Skeletal muscle tissue (tissue), 4 donors: ENCODE results near the gene WDR41. TPM values are rescaled to one million over a fixed set of nuclear protein-coding genes. Genes with fewer than 3 reads are reported as not detected.

ENCODE experiments used
- H3K27ac ChIP-seq: one replicate; pipeline ENCODE4 v1.7.0; 2013; ENCODE audit warnings: mild to moderate bottlenecking, low read depth, low read length, inconsistent platforms
- H3K27me3 ChIP-seq, 3 donors: one replicate each; pipeline ENCODE4 v1.7.0; 2013; ENCODE audit warnings: low read length in 3 of 3; ENCODE audit not compliant: control insufficient read depth in 3 of 3, insufficient read depth in 3 of 3
- H3K36me3 ChIP-seq, 3 donors: one replicate each; pipeline ENCODE4 v1.7.0; 2013; ENCODE audit warnings: low read length in 3 of 3; ENCODE audit not compliant: control insufficient read depth in 3 of 3, insufficient read depth in 3 of 3
- H3K4me1 ChIP-seq, 3 donors: one replicate each; pipeline ENCODE4 v1.7.0; 2013; ENCODE audit warnings: low read length in 3 of 3, mild to moderate bottlenecking in 3 of 3; ENCODE audit not compliant: control insufficient read depth in 3 of 3, insufficient read depth in 3 of 3
- H3K4me3 ChIP-seq, 3 donors: one replicate each; pipeline ENCODE4 v1.7.0; 2013; ENCODE audit warnings: low read length in 3 of 3
- H3K9ac ChIP-seq, 3 donors: one replicate each; pipeline ENCODE4 v1.7.0; 2013; ENCODE audit warnings: low read length in 3 of 3, mild to moderate bottlenecking in 3 of 3, moderate library complexity in 2 of 3, low read depth in 1 of 3
- H3K9me3 ChIP-seq, 3 donors: one replicate each; pipeline ENCODE4 v1.7.0; 2013; ENCODE audit warnings: low read length in 3 of 3; ENCODE audit not compliant: control insufficient read depth in 3 of 3
- total RNA-seq: library from RNA; depleted of rRNA; stranded (reverse); fragments of >200 nt; gene quantifications from one replicate; pipeline ENCODE4 v1.2.3, GENCODE V29; 2014
- donor health status: Osteomylitis.

WDR41 gene
- total RNA-seq, 1 donor from 2014 or later, result 60.5 TPM

DNA sequence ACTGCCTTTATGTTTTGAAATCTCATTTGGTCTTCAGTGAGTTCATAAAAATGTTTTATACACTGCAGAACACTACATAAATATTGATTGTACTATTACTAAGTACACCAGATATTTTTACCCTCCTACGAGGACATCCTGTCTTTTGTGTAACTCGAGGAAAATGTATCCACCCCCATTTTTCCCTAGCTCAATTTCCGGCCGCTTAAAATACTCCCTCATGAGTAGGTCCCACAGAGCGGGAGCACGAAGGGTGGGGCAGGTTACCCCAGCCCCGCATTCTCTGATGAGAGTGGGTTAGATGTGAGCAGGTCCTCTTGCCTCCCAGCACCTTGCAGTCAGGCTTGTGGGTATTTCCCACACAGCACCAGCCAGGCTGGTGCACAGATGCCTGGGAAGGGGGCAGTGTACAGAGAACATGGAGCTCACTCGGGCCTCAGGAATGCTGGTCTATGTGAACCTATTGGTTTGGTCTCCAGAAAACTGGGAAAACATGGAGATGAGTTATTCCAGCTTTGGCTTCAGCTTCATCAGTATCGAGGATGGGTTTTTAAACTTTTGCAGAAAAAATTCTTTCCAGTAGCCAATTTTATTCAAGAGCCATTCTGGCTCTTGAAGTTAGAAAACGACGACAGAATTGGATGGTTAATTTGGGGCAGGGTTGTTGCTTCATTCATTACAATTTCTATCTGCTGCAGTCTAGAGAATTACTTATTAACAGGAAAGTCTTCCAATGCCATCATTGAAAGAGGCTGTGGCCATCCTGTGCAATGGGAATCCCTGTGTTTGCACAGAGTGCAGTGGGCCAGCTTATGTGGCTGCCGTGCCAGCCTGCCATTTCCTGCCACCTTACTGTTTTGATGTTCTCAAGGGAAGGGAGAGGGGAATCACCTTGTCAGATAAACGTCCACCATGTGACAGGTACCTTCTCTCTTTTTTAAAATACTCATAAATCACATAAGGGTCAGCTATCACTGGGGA lies 73.2 kb downstream of the WDR41 start:
- no peaks in the 10 kb centered on the region for H3K36me3 ChIP-seq
- H3K9me3 ChIP-seq, result no peaks in the 10 kb centered on the region
- H3K27ac ChIP-seq, result no peak overlapping the region
- no peaks in the 10 kb centered on the region for H3K4me1 ChIP-seq
- H3K4me3 ChIP-seq, result no peak overlapping the region
- no peak overlapping the region for H3K9ac ChIP-seq
- H3K27me3 ChIP-seq, result peaks cover 0 to 9% (median 2%) of the 10 kb centered on the region in 3 donors

DNA sequence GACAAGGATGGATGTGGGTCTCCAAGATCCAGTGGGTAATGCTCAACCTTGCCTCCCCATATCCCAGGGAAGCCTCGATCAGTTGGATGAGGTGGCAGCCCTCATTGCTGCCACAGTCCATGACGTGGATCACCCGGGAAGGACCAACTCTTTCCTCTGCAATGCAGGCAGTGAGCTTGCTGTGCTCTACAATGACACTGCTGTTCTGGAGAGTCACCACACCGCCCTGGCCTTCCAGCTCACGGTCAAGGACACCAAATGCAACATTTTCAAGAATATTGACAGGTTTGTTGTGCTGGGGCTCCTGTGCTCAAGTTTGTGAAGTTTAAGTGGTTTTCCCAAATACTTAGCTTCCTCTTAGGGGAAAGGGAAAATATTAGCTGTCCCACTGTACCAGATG lies 74.0 kb downstream of the WDR41 start:
- Histone ChIP-seq H3K9ac (no peak overlapping the region), H3K4me3 (no peak overlapping the region), H3K36me3 (no peaks in the 10 kb centered on the region), H3K9me3 (no peaks in the 10 kb centered on the region), H3K27ac (no peak overlapping the region), H3K4me1 (no peaks in the 10 kb centered on the region), H3K27me3 (peaks cover 0 to 9% (median 2%) of the 10 kb centered on the region in 3 donors)

DNA sequence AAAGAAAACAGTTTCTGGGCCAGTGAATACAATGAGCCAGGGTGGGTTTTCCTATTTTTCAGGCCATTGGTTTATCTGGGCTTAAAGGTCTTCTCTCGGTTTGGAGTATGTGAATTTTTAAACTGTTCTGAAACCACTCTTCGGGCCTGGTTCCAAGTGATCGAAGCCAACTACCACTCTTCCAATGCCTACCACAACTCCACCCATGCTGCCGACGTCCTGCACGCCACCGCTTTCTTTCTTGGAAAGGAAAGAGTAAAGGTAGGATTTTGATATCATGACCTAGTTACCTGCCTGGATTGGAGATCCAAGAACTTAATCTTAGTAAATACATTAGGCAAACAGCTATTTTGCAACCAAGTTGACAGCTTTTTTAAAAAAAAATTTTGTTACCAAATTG lies 79.1 kb downstream of the WDR41 start:
- Histone ChIP-seq H3K27ac (no peak overlapping the region), H3K4me3 (no peak overlapping the region), H3K36me3 (no peaks in the 10 kb centered on the region), H3K9ac (no peak overlapping the region), H3K9me3 (no peaks in the 10 kb centered on the region), H3K4me1 (no peaks in the 10 kb centered on the region), H3K27me3 (peaks cover 0 to 6% (median 2%) of the 10 kb centered on the region in 3 donors)

DNA sequence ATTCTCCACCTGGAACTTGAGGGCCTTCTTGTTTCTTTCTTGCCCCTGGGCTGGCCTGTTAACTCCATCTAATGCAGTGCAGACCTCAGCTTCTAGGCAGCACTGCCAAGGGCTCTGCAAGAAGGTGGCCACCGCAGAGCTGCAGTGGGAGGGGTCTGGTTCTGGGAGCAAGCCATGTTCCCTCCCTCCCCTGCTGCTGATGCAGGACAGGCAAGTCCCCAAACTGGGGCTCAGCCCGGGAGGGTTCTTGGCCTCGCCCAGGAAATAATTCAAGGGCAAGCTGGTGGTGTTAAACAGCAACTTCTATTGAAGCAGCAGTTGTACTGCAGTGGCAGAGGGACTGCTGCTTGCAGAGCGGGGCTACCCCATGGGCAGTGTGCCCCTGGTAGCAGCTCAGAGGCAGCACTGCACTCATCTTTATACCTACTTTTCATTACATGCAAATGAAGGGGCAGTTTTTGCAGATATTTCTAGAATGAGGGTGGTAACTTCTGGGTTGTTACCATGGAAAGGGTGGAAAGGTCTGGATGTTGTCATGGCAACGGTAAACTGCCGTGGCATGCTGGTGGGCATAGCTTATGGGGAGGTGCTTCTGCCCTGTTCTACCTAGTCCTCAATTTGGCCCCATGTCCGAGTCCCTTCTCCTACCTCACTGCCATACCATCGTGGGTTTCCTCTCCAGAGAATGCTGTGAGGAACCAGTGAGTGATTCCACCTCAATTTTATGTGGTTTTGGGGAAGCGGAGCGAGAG lies 82.1 kb downstream of the WDR41 start:
- H3K27ac ChIP-seq, result no peak overlapping the region
- no peaks in the 10 kb centered on the region for H3K27me3 ChIP-seq
- no peaks in the 10 kb centered on the region for H3K36me3 ChIP-seq
- H3K4me1 ChIP-seq, result no peaks in the 10 kb centered on the region
- no peaks in the 10 kb centered on the region for H3K9me3 ChIP-seq
- H3K9ac ChIP-seq, result no peak overlapping the region
- H3K4me3 ChIP-seq, result no peak overlapping the region

DNA sequence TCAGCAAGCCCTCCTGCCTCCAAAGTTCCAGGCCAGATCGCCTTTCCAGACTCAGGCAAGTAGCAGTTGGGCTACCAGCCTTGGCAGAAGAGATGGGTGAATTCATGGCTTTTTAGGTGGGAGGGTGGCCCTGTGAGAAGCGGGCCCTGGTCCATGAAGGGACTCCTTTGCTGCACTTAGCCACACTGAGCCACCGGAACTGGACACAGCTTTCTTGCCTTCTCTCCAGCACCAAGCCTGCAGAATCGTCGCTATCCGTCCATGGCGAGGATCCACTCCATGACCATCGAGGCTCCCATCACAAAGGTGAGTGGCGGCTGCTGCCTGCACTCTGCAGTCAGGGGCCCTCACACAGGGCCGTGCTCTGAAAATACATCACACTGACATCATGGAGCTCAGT lies 85.0 kb downstream of the WDR41 start:
- Histone ChIP-seq H3K36me3 (no peaks in the 10 kb centered on the region), H3K27ac (no peak overlapping the region), H3K9me3 (no peaks in the 10 kb centered on the region), H3K9ac (no peak overlapping the region), H3K4me3 (no peak overlapping the region), H3K27me3 (no peaks in the 10 kb centered on the region), H3K4me1 (peaks cover 0 to 3% (median 0%) of the 10 kb centered on the region in 3 donors)

DNA sequence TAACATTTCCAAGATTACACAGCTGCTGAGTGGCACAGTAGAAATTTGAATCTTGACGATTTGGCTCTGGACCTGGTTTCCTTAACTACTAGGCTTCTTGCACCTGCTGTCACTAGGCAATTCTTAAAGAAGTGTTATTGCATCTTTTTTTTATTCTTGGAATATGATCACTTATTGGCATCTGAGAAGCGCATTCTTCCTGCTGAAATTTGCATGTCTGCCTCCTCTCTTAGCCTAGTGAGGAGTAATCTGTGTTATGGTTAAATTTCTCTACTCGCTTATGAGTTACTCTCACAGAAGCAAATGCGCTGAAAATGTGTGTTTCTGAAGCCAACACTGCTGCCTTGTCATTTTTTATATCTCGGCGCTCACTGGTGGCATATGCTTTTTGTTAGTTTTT lies 89.3 kb downstream of the WDR41 start:
- Histone ChIP-seq H3K27ac (no peak overlapping the region), H3K36me3 (no peaks in the 10 kb centered on the region), H3K9me3 (no peaks in the 10 kb centered on the region), H3K4me1 (peaks cover 0 to 3% (median 0%) of the 10 kb centered on the region in 3 donors), H3K4me3 (no peak overlapping the region), H3K9ac (no peak overlapping the region), H3K27me3 (no peaks in the 10 kb centered on the region)

DNA sequence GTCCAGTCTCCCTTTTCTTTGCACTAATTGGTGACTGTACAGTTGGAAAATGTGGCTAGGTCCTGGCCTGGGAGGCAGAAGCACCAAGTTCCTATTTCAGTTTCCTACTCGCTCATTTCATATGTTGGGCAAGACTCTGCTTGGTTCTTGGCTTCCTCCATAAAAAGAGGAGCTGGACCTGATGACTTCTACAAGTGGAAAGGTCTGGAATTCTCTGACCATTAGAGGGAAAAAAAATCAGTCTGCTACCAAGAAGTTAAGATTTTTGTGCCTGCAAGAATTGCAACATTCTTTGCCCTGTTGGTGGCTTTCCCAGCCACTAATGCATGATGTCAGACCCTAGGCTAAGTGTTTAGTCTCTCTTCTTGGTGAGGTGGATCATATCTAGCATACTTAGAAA lies 91.5 kb downstream of the WDR41 start:
- Histone ChIP-seq H3K4me3 (no peak overlapping the region), H3K36me3 (no peaks in the 10 kb centered on the region), H3K4me1 (peaks cover 0 to 3% (median 0%) of the 10 kb centered on the region in 3 donors), H3K9ac (no peak overlapping the region), H3K9me3 (no peaks in the 10 kb centered on the region), H3K27me3 (no peaks in the 10 kb centered on the region), H3K27ac (no peak overlapping the region)

DNA sequence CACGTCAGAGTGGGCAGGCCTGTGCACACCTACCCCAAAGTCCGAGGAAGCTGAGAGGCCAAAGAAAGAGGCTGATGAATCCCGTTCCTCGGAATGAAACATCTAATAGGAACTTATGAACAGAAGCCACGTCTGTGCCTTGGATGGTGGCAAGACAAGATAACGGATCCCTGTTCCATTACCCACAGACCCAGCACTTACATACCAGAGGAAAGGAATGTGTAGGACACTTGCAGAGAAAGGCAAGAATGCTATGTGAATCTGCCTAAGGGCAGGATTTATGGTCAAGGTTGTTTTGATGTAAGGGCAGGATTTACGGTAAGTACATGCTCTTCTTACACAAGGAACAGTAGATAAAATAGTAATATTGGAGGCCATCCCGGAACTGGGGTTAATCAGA lies 93.2 kb downstream of the WDR41 start:
- no peak overlapping the region for H3K9ac ChIP-seq
- no peak overlapping the region for H3K4me3 ChIP-seq
- no peak overlapping the region for H3K27ac ChIP-seq
- no peaks in the 10 kb centered on the region for H3K27me3 ChIP-seq
- H3K9me3 ChIP-seq, result no peaks in the 10 kb centered on the region
- peaks cover 0 to 3% (median 0%) of the 10 kb centered on the region in 3 donors for H3K4me1 ChIP-seq
- no peaks in the 10 kb centered on the region for H3K36me3 ChIP-seq

DNA sequence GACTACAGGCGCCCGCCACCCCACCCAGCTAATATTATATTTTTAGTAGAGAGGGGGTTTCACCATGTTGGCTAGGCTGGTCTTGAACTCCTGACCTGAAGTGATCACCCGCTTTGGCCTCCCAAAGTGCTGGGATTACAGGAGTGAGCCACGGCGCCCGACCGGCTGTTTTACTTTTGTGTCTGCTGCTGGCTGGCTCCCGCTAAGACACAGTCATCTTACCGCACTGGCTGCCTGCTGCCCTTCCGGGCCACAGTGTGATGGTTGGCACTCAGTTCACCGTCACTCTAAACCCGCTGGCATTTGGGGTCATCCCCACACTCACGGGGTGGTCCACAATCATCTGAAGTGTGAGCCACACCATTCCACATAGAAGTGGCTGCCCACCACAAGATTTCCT lies 93.7 kb downstream of the WDR41 start:
- no peak overlapping the region for H3K27ac ChIP-seq
- no peak overlapping the region for H3K4me3 ChIP-seq

More for the DNA sequence above, 93.7 kb downstream of the WDR41 start:
- Histone ChIP-seq H3K9me3 (no peaks in the 10 kb centered on the region), H3K27me3 (no peaks in the 10 kb centered on the region), H3K9ac (no peak overlapping the region), H3K36me3 (no peaks in the 10 kb centered on the region), H3K4me1 (peaks cover 0 to 3% (median 0%) of the 10 kb centered on the region in 3 donors)
